ENCODE data around the gene ZXDC. TPM values are rescaled to one million over a fixed set of nuclear protein-coding genes. Genes with fewer than 3 reads are reported as not detected.

ZXDC gene
- total RNA-seq, 2 donors from 2014 or later = 53.5 to 55.0 TPM

- H3K27me3 ChIP-seq (replicated peaks; ENCODE audit: insufficient read depth) = no peaks in the 10 kb centered on the region
- no peak overlapping the region for H3K4me3 ChIP-seq
- peaks cover 26% of the 10 kb centered on the region for H3K36me3 ChIP-seq
- TF ChIP-seq, protein P1, sequence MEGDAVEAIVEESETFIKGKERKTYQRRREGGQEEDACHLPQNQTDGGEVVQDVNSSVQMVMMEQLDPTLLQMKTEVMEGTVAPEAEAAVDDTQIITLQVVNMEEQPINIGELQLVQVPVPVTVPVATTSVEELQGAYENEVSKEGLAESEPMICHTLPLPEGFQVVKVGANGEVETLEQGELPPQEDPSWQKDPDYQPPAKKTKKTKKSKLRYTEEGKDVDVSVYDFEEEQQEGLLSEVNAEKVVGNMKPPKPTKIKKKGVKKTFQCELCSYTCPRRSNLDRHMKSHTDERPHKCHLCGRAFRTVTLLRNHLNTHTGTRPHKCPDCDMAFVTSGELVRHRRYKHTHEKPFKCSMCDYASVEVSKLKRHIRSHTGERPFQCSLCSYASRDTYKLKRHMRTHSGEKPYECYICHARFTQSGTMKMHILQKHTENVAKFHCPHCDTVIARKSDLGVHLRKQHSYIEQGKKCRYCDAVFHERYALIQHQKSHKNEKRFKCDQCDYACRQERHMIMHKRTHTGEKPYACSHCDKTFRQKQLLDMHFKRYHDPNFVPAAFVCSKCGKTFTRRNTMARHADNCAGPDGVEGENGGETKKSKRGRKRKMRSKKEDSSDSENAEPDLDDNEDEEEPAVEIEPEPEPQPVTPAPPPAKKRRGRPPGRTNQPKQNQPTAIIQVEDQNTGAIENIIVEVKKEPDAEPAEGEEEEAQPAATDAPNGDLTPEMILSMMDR (IDR thresholded peaks at IDR 0.05) = no peak
- H3K27ac ChIP-seq = no peak overlapping the region
- no peaks in the 10 kb centered on the region for H3K9me3 ChIP-seq
- DNase-seq (ENCODE audit: low spot score) (no peak), ATAC-seq (ENCODE audit: insufficient number of reproducible peaks, low FRiP score, low read depth) (no peak)
- no peaks in the 10 kb centered on the region for H3K4me1 ChIP-seq (ENCODE audit: control insufficient read depth in 1 of 2, low read depth in 2 of 2)
These were observed 26.9 kb downstream of the ZXDC start for GRCh38 chr3:126448893-126449180.

DNA sequence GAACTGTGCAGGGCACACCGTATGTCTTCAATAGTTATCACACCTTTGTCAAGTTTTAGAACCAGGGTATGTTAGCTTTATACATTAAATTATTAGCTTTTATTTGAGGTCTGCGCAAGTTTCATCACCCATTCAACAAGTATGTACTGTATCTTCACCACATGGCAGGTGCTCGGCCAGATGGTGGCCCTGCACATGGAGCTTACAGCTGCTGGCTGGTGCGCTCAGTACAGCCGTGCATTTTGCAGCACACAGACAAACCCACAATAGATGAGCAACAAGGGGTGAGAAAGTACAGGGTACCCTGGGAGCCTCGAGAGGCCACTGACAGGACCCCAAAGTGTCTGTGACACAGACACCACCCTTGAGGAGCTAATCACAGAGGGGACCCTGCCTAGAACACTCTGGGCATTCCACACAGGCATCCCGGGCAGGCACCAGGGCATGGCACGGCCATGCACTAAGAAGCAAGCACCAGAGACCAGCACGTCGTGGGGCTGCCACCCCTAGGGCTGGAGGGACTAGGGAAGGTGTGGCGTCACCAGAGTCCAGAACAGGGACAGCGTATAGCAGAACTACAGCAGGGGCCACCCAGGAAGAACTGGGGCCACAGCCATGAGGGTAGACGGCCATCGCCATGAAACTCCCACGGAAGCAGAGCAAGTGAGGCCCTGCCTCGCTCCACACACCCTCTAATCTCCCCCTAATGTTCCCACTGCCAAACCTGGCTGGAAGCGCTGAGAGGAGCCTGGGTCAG, 27.4 kb downstream of the ZXDC start:
- DNase-seq (ENCODE audit: low spot score) (no peak), ATAC-seq (ENCODE audit: insufficient number of reproducible peaks, low FRiP score, low read depth) (no peak)
- Histone ChIP-seq H3K4me1 (ENCODE audit: control insufficient read depth in 1 of 2, low read depth in 2 of 2) (no peaks in the 10 kb centered on the region), H3K36me3 (peaks cover 26% of the 10 kb centered on the region), H3K4me3 (no peak overlapping the region), H3K9me3 (no peaks in the 10 kb centered on the region), H3K27me3 (replicated peaks; ENCODE audit: insufficient read depth) (no peaks in the 10 kb centered on the region), H3K27ac (no peak overlapping the region)
- TF ChIP-seq, protein P1 (IDR thresholded peaks at IDR 0.05) = no peak

GRCh38 chr3:126447456-126448106, 28.1 kb downstream of the ZXDC start:
- no peaks in the 10 kb centered on the region for H3K9me3 ChIP-seq
- no peak overlapping the region for H3K4me3 ChIP-seq
- H3K36me3 ChIP-seq = peaks cover 19% of the 10 kb centered on the region
- ATAC-seq (ENCODE audit: insufficient number of reproducible peaks, low FRiP score, low read depth) = no peak
- no peak overlapping the region for H3K27ac ChIP-seq
- H3K4me1 ChIP-seq (ENCODE audit: control insufficient read depth in 1 of 2, low read depth in 2 of 2) = no peaks in the 10 kb centered on the region
- no peak for DNase-seq (ENCODE audit: low spot score)
- H3K27me3 ChIP-seq (replicated peaks; ENCODE audit: insufficient read depth) = no peaks in the 10 kb centered on the region
- TF ChIP-seq, protein P1 (IDR thresholded peaks at IDR 0.05) = no peak

GRCh38 chr3:126446791-126447190, 28.9 kb downstream of the ZXDC start:
- H3K36me3 ChIP-seq = peaks cover 13% of the 10 kb centered on the region
- TF ChIP-seq, protein P1 (IDR thresholded peaks at IDR 0.05) = no peak
- DNase-seq (ENCODE audit: low spot score) = no peak
- no peaks in the 10 kb centered on the region for H3K9me3 ChIP-seq
- no peaks in the 10 kb centered on the region for H3K4me1 ChIP-seq (ENCODE audit: control insufficient read depth in 1 of 2, low read depth in 2 of 2)
- no peak overlapping the region for H3K27ac ChIP-seq
- no peak overlapping the region for H3K4me3 ChIP-seq
- no peak for ATAC-seq (ENCODE audit: insufficient number of reproducible peaks, low FRiP score, low read depth)
- H3K27me3 ChIP-seq (replicated peaks; ENCODE audit: insufficient read depth) = no peaks in the 10 kb centered on the region

- TF ChIP-seq, protein P1 (IDR thresholded peaks at IDR 0.05) = no peak
- Histone ChIP-seq H3K27ac (no peak overlapping the region), H3K9me3 (no peaks in the 10 kb centered on the region), H3K36me3 (peaks cover 9% of the 10 kb centered on the region), H3K27me3 (replicated peaks; ENCODE audit: insufficient read depth) (no peaks in the 10 kb centered on the region), H3K4me3 (no peak overlapping the region), H3K4me1 (ENCODE audit: control insufficient read depth in 1 of 2, low read depth in 2 of 2) (no peaks in the 10 kb centered on the region)
- ATAC-seq (ENCODE audit: insufficient number of reproducible peaks, low FRiP score, low read depth) (no peak), DNase-seq (ENCODE audit: low spot score) (no peak)
These were observed 29.4 kb downstream of the ZXDC start for GRCh38 chr3:126446301-126446700.

Data from thoracic aorta (tissue), 2 donors.